ENCODE results near the gene SLC35A3. TPM values are rescaled to one million over a fixed set of nuclear protein-coding genes. Genes with fewer than 3 reads are reported as not detected.
A peak's percentile ranks its signal among the peaks of the same experiment; 100 is the strongest.
"Not testable (repeated sequence)": the region's sequence is repeated elsewhere in the genome, so short reads cannot be mapped to it uniquely, and the experiment has no call there.

SLC35A3 gene
- total and polyA plus RNA-seq, 9 of the 15 experiments (the other 6 are each of a cell fraction or from before 2014, with no cell fraction given) = 3.5 to 21.7 (median 13.2) TPM

GRCh38 chr1:99960260-99960659 is 9.5 kb upstream of the SLC35A3 start:
- H3K4me3 ChIP-seq; H3K4me2 ChIP-seq (ENCODE audit: insufficient read depth, low read length); H3K9ac ChIP-seq (ENCODE audit: insufficient read depth in 1 of 2, low read depth in 2 of 2, low read length in 2 of 2); H4K20me1 ChIP-seq (replicated peaks; ENCODE audit: control insufficient read depth, insufficient read depth, low read length); BruUV-seq (replicated peaks); H3K9me1 ChIP-seq (ENCODE audit: control insufficient read depth, insufficient read depth, low read length); H3K27ac ChIP-seq (ENCODE audit: extremely low read depth, low read depth, low read length); CTCF ChIA-PET (ENCODE audit: low intra/inter-chr PET ratio); H3K9me3 ChIP-seq (replicated peaks; ENCODE audit: control insufficient read depth, insufficient read depth, low read depth, low read length); ATAC-seq; H3K79me2 ChIP-seq (ENCODE audit: control insufficient read depth, insufficient read depth, low read length); H3K36me3 ChIP-seq (ENCODE audit: control insufficient read depth, insufficient read depth, low read length); H2AFZ ChIP-seq (ENCODE audit: low read depth, low read length); FAIRE-seq; in situ Hi-C loops (cut with MboI); DNase-seq (ENCODE audit: extremely low read depth in 1 of 4, low spot score in 3 of 4); H3K4me1 ChIP-seq (replicated peaks in 1 of 2; ENCODE audit: control insufficient read depth in 2 of 2, insufficient read depth in 2 of 2, low read length in 2 of 2); intact Hi-C loops (cut with micrococcal nuclease); H3K27me3 ChIP-seq (ENCODE audit: control insufficient read depth in 2 of 2, insufficient read depth in 2 of 2, low read length in 2 of 2): not testable (repeated sequence)
- TF ChIP-seq KDM1A (IDR thresholded peaks at IDR 0.05) (0 out of 4 replicates have a peak, but pooled peaks of 1 of the 2 experiments have one; percentile 30), MEIS2 (IDR thresholded peaks at IDR 0.05; ENCODE audit: partially characterized antibody) (peak; percentile 20), ZNF146 (CRISPR knock-in tag; IDR thresholded peaks at IDR 0.05; ENCODE audit: unreplicated experiment) (peak; percentile 24)
- POLR2A ChIA-PET = interaction anchor here (0.6 kb wide), 1 partner anchor 12 kb away, joined by 3 read pairs; no protein-coding TSS in a partner anchor
- 76% methylated on average over 3 of the region's 5 CpGs for WGBS (ENCODE audit: insufficient coverage, low coverage, missing lambda C conversion rate)

GRCh38 chr1:99963041-99963795 is 6.6 kb upstream of the SLC35A3 start:
- FAIRE-seq (no peak), DNase-seq (ENCODE audit: extremely low read depth in 1 of 4, low spot score in 3 of 4) (no peak), ATAC-seq (no peak)
- peaks cover 6% of the 10 kb centered on the region in 2 experiments; a peak in 2 of 5 replicates for H3K4me1 ChIP-seq (replicated peaks in 1 of 2; ENCODE audit: control insufficient read depth in 2 of 2, insufficient read depth in 2 of 2, low read length in 2 of 2)
- ChIA-PET POLR2A (interaction anchor here (0.7 kb wide), 1 partner anchor 19 kb away, joined by 3 read pairs; no protein-coding TSS in a partner anchor), CTCF (ENCODE audit: low intra/inter-chr PET ratio) (no interaction called here)
- no peaks in the 10 kb centered on the region for H3K9me1 ChIP-seq (ENCODE audit: control insufficient read depth, insufficient read depth, low read length)
- H3K27ac ChIP-seq (ENCODE audit: extremely low read depth, low read depth, low read length) = no peak overlapping the region
- no peak for TF ChIP-seq ZNF717 (CRISPR knock-in tag; IDR thresholded peaks at IDR 0.05)
- TF ChIP-seq, protein P1, sequence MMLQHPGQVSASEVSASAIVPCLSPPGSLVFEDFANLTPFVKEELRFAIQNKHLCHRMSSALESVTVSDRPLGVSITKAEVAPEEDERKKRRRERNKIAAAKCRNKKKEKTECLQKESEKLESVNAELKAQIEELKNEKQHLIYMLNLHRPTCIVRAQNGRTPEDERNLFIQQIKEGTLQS (IDR thresholded peaks at IDR 0.05) = peak; percentile 30; the same call in 1 of the 2 replicates
- TF ChIP-seq, protein P1 (CRISPR knock-in tag; conservative IDR thresholded peaks at IDR 0.05) = no peak
- H3K27me3 ChIP-seq (ENCODE audit: control insufficient read depth in 2 of 2, insufficient read depth in 2 of 2, low read length in 2 of 2) = no peaks in the 10 kb centered on the region
- in situ Hi-C loops (cut with MboI) (no loop called here), intact Hi-C loops (cut with micrococcal nuclease) (no loop called here)
- H3K9ac ChIP-seq (ENCODE audit: insufficient read depth in 1 of 2, low read depth in 2 of 2, low read length in 2 of 2) = no peak overlapping the region
- H3K4me3 ChIP-seq = no peak overlapping the region
- no TSS peak for BruUV-seq (replicated peaks)
- no peaks in the 10 kb centered on the region for H3K9me3 ChIP-seq (replicated peaks; ENCODE audit: control insufficient read depth, insufficient read depth, low read depth, low read length)
- H3K36me3 ChIP-seq (ENCODE audit: control insufficient read depth, insufficient read depth, low read length) = no peaks in the 10 kb centered on the region
- H3K79me2 ChIP-seq (ENCODE audit: control insufficient read depth, insufficient read depth, low read length) = no peaks in the 10 kb centered on the region
- no peak overlapping the region for H3K4me2 ChIP-seq (ENCODE audit: insufficient read depth, low read length)
- H4K20me1 ChIP-seq (replicated peaks; ENCODE audit: control insufficient read depth, insufficient read depth, low read length) = no peaks in the 10 kb centered on the region
- no peak overlapping the region for H2AFZ ChIP-seq (ENCODE audit: low read depth, low read length)
